Dermis microvascular lymphatic vessel endothelial cell (primary cell): Measurements from ENCODE around the gene METRNL. TPM values are rescaled to one million over a fixed set of nuclear protein-coding genes. Genes with fewer than 3 reads are reported as not detected.
"Not testable (repeated sequence)": the region's sequence is repeated elsewhere in the genome, so short reads cannot be mapped to it uniquely, and the experiment has no call there.

ENCODE experiments used
- DNase-seq, 2 donors: peaks; one replicate each; pipeline versions ENCODE4 v3.0.0 to v3.0.0-alpha.2; 2010; ENCODE audit warnings: low read depth in 2 of 2
- total RNA-seq: library from RNA; depleted of rRNA; stranded (reverse); fragments of >200 nt; gene quantifications from 2 replicates; pipeline ENCODE4 v1.2.1, GENCODE V29; 2014

Gene METRNL
- total RNA-seq, 1 donor from 2014 or later = 59.2 TPM

DNA sequence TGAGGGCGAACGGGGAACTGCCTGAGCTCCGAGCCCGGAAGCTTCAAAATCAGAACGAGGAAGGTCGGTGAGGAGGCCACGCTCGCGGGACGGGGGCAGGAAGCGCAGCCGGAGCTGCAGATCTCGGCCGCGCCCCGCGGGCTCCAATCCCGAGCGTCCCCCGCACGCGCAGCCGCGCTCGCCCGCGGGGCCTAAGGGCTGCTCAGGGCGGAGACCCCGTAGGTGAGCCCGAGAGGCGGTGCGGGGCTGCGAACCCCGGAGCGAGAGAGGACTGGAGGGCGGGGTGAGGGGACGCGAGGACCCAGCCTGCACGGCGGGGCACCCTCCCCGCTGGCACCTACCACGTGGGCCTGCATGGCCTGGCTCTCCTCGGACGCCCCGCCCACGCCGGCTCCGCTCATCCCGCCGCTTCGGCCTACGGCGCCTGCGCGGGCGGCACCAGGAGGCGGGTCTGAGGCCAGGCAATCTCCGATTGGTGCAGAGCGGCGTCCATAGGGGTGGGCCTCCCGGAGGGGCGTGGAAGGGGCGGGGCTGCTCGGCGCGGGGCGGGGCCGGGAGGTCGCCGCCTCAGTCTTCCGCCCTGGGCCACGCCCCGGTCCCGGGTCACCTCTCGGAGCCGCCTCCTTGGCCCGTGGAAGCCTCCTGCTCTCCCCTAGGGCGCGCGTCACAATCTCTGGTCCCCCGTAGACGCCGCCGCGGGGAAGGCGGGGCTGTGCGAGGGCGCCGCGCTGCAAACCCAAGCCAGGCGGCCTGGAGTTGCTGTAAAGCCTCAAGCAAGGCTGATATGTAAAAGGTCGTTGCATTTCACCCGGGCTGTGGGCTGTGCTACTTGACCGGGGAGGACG is 27.8 kb upstream of the METRNL start:
- DNase-seq = peak; percentile 90 to 97

DNA sequence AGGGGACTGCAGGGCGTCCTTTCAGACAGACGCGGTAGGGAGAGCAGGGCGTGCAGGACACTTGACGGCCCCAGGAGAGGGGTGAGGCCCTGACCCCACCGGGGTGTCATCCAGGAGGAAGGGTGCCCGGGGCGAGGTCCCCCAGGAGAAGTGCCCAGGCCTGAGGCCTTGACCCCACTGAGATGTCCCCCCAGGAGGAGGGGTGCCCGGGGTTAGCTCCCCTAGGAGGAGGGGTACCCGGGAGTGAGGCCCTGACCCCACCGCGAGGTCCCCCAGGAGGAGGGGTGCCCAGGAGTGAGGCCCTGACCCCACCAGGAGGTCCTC is 27.2 kb upstream of the METRNL start:
- no peak for DNase-seq

DNA sequence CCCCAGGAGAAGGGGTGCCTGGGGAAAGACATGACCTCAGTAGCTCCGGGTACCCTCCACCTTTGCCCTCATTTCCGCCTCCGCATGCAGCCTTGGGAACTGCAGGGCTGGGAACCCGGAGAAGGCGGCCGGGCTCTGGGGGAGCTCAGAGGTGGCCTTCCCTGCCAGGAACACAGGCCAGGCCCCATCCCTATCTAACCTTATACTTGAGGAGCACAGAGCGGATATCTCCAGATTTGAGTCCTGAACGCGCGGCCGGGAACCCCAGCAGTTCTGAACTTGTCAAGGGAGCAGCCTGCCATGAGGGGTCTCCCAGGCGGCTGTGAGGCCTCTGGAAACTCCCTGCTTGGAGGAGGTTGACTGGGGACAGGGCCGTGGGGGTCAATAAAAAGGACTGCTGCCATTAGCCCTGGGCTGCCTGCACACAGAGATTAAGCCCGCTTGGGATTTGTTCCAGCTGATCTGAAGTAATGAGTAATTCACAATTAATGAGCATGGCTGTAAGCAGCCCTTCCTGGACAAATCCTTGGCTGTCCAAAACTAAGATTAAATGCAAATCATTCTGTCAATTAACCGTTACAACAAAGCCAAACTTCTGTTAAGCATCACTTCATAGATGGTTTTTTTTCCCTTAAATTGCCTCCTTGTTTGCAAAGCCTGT is 26.3 kb upstream of the METRNL start:
- no peak for DNase-seq

DNA sequence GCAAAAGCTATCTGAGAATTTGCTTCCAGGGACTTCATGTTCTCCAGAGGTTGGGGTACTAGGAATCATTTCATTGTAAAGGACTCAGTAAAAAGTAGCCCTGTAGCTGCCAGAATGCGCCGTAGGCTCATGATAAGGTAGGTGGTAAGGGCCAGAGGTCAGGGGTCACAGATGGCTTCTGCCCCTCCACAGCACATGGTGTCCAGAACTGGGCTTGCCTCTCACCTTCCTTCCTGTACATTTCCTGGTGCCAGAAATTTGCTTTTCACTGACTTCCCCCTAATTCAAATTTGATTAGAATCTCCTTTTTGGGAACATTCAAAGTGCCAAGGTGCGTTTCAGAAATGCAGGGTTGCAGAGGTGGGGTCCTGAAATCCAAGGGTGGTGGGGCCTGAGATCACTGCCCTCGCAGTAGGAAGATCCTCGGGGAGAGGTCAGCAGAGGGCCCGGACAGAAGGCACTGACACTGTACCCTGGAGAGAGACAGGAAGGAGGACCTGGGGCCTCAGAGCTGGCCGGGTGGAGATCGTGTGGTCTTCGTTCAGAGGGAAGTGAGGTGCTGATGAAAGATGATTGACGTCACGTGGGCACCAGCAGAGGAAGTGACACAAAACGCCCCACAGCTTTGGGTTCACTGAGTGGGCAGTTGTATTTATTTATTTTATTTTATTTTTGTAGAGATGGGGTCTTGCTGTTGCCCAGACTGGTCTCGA is 25.5 kb upstream of the METRNL start:
- peak; percentile 38 to 76 for DNase-seq

DNA sequence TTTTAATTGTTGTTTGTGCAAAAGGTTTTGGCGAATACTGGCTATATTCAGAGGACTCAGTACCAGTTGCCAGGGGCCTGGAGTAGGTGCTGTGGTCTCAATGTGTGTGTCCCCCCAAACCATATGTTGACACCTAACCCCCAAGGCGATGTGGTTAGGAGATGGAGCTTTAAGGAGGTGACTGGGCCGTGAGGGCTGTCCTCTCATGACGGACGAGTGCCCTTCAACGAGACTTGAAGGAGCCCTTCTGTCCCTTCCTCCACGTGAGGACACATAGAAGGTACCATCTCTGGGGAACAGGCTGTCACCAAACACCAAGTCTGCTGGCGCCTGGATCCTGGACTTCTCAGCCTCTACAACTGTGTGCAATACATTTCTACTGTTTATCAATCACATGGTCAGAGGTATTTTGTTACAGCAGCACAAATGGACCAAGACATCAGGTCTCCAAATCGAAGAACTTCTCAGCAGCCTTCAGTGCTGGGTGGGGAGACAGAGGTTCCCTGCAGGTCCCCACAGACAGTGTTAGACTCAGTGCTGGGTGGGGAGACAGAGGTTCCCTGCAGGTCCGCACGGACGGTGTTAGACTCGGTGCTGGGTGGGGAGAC is 24.8 kb upstream of the METRNL start:
- DNase-seq = no peak

DNA sequence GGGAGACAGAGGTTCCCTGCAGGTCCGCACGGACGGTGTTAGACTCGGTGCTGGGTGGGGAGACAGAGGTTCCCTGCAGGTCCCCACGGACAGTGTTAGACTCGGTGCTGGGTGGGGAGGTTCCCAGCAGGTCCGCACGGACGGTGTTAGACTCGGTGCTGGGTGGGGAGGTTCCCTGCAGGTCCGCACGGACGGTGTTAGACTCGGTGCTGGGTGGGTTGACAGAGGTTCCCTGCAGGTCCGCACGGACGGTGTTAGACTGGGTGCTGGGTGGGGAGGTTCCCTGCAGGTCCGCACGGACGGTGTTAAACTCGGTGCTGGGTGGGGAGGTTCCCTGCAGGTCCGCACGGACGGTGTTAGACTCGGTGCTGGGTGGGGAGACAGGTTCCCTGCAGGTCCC is 24.2 kb upstream of the METRNL start:
- DNase-seq = not testable (repeated sequence)

DNA sequence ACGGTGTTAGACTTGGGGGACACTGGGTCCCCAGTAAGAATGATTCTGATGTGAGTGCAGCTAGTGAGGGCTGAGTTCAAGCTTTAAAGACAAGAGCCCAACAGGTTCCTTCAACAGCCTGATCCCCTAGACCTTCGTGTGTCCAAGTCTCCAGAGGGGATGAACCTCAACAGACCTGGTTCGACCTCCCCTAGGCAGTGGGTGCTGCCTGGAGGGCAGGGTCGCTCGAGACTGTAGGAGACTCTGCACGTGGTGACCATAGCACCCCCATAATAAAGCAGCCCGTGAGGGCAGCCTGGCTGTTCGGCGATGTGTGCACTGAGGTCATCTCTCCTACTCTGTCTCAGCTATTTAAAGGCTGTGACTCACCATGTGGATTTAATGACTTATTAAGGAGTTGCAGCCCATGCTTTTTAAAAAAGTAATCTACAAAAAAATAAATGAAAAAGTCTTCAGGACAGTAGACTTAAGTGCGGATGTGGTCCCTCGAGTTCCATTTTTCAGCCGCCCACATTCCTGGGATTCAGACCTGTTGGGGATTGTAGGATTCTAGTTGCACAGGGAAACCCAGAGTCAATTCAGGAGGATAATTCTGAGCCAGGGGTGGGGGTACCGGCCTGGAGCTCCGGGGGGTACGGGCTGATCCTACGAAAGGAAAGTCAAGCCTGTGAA is 23.4 kb upstream of the METRNL start:
- DNase-seq = peak in 1 of 2 donors; percentile 42

DNA sequence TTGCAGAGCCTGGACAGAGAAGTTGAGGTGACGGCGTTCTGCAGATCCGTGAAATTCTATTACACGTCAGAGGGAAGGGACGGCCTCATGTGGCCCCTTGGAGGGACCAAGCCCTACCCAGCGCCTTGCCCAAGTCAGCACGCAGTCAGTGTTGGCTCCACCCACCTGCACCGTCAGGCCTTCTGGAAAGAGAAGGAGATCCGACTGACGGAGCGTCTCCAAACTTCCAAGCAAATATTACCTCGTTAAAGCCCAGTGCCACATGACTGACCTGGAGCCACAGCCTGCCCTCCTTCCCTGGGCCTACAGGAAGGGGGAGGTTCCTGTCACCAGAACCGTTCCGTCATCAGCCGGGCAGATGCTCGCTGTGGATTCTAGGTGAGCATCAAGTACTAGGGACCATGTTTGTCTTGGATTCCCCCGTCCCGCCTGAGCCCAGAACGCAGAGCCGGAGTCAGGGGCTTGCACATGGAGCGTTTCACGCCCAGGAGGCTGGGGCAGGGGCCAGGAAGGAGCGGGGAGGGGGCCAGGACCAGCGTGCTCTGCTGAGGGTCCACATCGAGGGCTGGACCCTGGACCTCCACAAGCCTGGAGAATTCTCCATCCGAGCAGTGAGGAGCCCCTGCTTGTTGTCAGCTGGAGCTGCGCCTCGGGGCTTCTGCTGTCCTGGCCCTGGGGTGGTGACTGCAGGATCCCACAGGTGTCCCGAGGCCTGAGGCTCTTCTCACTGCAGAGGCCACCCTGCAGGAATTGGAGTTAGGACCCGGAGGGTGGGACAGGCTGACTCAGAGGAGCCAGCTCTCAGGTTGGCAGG is 22.6 kb upstream of the METRNL start:
- no peak for DNase-seq

DNA sequence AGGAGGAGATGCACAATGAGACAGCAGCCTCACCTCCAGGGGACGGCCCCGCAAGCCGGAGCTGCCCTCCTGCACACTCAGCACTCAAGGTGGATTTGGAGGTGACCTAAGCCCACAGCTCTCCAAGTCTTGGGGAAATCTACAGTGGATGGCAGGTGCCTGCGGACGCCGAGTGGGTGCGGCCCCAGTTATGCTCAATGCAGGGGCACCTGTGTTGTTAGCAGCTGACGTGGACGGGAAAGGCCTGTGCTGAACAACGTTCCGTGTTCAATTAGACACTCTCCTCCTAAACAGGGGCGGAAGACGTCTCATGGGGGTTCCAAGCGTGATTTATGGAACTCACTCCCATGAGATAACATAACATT is 22.0 kb upstream of the METRNL start:
- DNase-seq = no peak

DNA sequence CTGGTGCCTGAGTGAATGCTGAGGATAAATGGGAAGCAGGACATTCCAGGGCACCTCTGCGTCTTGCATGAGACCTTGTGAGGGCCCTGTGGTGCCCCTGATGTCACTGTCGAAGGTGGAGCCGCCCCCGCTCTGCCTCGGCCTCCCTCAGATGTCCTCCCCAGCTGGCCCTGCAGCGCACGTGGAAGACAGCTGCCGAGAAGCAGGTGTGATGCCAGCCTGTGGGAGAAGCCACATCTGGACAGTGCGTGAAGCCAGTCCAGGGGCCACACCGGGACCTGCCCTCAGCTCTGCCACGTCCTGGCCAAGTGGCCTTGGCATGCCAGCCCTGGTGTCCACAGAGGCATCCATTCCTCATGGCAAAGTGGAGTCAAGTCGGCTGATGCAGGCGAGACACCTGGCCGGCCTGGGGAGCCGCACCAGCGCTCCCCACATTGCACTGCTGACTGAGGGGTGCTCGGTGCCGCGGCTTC is 21.6 kb upstream of the METRNL start:
- DNase-seq = no peak

DNA sequence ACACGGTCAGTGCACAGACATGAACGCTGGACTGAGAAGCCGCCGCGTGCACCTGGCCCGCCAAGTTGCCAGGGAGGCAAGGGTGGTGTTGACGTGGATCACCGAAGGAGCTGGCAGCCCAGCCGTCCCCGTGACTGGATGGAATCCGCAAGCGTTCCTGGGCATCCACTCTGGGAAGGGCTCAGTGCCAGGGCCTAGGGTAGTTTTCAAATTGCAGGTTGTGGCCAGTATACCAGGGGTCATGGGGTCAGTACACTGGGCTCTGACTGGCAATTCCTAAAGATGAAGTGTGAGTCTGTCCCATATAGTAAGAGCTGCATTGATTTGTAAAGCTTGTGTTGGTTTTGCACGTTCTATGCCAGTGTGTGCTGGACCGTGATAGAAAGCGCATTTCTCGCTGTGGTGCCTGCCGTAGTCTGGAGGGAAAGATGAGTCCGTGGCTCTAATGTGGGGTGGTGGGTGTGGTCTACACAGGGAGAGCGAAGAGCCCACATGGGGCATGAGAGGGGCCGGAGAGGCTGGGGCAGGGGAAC is 21.1 kb upstream of the METRNL start:
- no peak for DNase-seq

DNA sequence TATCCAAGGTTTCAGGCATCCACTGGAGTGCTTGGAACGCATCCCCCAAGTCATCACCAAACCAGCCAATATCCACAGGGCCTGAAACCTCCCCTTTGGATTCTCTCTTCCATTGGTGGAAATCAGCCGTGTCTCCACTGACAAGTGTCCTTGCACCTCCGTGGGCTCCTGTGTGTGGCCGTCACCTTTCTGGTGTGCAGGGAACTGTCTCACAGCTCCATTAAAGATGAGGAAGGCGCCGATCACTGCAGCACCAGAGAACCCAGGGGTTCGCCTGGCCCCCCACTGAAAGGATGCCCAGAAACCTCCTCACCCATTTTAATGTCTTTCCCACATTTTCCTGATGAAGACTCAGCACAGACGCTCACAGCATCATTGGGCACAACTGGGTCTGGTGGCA is 17.8 kb upstream of the METRNL start:
- DNase-seq = no peak

DNA sequence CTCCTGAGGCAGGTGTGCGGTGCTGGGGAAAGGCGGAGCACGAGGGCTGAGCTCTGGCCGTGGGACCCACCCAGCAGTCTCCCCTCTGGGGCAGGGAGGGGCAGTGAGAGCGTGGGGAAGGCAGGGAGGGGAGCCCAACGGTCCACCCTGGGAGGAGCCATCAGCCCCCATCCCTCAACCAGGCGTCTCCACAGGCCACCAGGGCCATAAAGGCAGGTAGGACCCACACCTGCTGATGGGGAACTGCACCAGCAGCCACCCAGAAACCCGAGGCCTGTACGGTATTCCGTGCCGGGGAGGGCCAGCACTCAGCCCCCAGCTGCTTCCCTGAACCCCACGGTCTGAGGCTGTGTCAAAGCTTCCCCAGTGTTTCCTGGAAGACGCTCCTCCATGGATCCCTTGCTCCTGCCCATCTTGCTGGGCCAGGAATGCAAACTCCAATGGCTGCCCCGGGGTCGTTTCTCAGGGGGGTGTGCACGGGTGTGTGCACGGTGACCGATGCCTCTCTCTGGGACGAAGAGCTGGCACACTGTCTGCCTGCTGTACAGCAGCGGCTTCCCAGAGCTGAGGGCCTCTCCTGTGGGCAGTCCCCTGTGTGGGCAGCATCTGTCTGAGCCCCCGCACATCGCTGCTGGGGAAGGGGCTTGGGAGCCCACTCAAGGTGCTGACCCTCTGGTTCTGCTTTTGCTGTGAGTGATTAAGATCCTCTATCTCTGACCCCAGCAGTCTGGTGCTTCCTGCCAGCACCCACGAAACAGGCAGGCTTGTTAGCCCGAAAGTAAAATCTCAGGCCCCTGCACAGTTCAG is 17.2 kb upstream of the METRNL start:
- no peak for DNase-seq

DNA sequence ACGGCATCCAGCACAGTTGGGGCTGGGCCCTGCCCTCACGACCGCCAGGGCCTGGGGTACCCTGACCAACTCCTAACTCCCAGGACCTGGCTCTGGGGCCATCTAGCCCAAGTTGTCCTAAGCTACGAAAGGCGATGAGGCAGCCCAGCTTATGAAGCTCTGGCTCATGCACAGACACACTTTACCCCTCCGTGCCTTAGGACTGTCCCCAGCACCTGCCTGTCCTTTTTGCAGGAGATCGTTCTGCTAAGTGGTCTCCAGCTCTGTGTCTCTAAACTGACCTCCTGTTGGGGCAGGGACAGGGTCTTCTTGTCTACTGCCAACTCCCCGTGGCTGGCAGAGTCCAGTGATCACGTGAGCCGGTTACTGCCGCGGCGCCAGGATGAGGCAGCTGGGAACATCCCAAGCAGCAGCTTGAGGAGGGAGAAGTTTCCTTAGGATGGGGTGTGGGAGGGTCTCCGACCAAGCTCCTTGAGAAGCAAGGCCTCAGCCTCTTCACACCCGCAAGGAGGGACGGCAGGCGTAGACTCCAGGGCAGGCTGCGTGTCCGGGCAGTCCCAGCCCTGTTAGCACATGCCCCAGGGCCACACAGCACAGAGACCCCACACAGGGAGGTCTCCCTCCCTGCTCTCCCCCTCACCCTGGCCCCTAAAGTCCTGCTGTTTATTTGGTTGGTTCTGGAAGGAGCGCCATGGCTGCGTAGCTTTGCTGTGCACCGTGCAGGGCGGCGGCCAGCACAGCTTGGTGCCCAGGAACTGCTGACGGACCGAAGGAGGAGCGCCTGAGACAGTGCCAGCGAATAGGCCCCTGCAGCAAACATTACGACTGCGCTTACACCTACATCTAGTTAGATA is 16.4 kb upstream of the METRNL start:
- DNase-seq = no peak

DNA sequence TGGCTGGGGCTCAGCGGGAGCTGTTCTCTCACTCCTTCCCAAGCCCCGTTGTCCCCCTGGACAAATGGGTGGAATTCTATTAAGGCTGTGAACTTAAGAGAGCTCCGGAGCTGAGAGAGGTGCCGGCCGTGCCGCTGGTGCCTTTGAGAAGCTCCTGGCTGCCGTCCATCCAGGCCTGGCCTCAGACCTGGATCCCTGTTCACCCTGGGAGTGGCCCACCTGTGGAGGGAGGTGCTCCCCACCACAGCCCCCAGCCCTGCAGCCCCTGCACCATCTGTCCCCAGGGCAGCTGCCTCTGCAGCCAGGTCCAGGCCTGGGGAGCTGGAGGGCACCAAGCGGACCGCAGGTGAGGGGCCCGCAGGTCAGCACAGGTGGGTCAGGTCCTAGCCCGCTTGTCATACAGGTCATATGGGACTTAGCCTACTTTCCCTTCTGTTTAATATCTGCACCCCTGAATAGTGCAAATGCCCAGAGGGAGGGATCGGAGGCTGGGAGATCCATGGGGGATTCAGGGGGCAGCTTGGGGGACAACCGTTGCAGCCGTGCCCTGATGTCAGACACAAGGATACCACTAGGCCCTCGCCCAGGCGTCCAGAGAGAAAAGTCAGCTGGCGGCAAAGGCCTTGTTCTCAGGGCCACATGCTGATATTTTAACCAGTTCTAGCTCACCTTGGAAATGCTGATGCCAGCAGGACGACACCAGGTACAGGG is 15.2 kb upstream of the METRNL start:
- DNase-seq = no peak

DNA sequence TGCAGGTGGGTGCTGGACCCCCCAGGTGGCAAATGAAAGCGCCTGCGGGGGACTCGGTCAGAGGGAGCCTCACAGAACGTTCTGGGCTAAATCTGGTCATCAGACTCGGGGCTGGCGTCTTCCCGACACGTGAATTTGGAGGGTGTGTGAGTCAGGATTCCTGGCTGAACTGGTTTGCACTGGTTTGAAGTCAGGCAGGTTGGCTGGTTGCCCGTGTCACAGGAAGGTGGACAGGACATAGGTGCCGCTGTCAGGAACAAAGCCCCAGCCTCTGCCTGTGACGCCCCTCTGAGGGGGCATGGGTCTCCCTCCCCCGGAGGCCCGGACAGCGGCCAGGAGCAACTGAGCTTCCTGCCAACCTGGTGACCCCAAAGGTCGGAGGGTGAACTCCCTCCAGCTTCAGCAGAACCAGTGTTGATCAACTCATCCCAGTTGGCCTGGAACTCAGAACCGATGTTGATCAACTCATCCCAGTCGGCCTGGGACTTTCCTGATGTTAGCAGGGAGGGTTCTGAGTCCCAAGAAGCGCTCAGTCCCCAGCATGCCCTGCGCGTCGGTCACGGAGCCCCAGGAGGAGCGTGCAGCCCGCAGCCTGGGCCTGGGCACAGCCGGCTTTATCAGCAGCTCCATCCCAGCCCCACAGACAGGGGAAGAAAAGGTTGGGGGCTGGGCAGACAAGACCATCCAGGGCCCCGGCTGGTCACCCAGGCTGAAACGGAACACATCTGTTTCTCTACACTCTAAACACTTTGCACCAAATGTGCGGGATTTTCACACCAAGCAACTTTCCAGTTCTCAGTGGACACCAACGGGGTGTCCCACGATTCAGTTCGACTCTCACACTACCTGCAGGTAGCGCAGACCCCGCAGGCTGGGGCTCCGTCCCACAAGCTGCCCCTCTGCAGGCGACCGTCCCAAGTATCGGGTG is 14.4 kb upstream of the METRNL start:
- peak; percentile 65 to 86 for DNase-seq
